ENCODE measurements around the gene PSMB11.
A peak's percentile ranks its signal among the peaks of the same experiment; 100 is the strongest.

Gene PSMB11

DNA sequence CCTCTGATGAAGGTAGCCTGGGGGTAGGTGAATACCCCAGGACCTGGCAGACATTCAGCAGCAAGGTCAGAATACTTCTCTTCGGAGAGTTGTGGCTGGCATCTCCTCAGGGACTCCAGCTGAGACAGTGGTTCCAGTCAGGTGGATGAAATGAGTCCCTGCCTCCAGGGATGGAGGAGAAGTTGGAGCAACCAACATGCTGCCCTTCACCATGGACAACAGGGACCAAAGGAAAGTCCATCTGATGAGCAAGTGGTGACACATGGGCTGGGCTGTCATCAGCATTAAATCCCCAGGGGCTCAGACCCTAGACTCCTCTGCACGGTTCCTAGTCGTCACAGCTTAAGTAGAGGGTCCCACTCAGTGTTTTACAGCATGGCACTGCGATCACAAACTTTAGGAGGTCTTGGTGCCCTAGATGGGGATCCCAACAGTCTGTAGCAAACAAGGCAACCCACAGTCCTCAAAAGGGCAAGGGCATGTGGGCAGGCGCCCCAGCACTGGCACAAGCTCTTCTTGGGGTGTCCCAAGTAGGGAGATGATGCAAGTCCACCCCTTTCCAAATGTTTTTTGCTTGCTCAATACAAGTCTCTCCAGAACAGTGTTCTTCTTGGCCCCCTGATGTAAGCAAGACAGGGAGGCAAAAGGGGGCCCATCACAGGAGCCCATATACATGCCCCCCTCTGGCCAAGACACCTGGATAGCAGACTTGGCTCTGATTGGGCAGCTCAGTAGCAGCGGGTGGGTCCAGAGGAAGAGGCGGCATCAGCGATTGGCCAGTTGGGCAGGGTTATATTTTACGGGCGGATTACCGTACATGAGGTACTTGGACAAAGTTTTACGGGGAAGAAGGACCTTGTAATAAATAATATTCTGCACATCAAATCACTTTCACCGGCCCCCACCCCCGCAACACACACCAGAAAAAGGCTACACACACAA, 26.1 kb downstream of the PSMB11 start:
- peak; percentile 20 for DNase-seq (ENCODE audit: low spot score)
- in situ Hi-C loops (cut with MboI; ENCODE audit: low pct_unique_long_range_greater_than_20kb, low sequenced_read_pairs, unreplicated experiment), result no loop called here
- TF ChIP-seq, protein P1, sequence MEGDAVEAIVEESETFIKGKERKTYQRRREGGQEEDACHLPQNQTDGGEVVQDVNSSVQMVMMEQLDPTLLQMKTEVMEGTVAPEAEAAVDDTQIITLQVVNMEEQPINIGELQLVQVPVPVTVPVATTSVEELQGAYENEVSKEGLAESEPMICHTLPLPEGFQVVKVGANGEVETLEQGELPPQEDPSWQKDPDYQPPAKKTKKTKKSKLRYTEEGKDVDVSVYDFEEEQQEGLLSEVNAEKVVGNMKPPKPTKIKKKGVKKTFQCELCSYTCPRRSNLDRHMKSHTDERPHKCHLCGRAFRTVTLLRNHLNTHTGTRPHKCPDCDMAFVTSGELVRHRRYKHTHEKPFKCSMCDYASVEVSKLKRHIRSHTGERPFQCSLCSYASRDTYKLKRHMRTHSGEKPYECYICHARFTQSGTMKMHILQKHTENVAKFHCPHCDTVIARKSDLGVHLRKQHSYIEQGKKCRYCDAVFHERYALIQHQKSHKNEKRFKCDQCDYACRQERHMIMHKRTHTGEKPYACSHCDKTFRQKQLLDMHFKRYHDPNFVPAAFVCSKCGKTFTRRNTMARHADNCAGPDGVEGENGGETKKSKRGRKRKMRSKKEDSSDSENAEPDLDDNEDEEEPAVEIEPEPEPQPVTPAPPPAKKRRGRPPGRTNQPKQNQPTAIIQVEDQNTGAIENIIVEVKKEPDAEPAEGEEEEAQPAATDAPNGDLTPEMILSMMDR (IDR thresholded peaks at IDR 0.05; ENCODE audit: extremely low read depth, insufficient read depth, missing control alignments), result no peak

DNA sequence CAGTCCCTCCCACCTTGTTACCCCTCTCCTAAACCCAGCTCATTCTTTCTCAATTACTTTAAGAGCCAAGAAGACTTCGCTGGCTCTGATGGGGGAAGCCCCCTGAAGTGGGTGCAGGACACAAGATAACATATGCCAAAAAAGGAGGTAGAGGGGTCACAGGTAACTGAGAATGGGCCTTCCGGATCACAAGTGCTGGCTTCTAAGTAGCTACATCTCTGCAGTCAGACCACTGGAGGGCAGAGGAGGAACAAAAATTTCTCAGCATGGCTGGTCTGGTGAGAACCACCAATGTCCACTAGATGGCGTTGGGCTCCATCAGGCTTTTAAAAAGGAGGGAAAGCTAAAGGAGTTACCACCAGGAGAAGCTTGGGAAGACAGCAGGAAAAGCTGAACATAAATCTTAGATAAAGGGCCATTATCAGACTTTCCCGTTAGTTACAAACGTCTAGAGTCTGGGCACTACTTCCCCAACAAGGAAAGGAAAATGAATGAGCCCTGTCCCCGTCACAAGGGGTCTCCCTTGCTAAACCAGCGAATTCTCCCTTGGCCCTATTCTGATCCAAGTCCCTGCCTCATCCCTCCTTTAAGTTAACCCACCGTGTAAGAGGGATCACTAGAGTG, 26.9 kb downstream of the PSMB11 start:
- in situ Hi-C loops (cut with MboI; ENCODE audit: low pct_unique_long_range_greater_than_20kb, low sequenced_read_pairs, unreplicated experiment), result no loop called here
- TF ChIP-seq, protein P1 (IDR thresholded peaks at IDR 0.05; ENCODE audit: extremely low read depth, insufficient read depth, missing control alignments), result peak; percentile 95
- DNase-seq (ENCODE audit: low spot score), result peak; percentile 93

DNA sequence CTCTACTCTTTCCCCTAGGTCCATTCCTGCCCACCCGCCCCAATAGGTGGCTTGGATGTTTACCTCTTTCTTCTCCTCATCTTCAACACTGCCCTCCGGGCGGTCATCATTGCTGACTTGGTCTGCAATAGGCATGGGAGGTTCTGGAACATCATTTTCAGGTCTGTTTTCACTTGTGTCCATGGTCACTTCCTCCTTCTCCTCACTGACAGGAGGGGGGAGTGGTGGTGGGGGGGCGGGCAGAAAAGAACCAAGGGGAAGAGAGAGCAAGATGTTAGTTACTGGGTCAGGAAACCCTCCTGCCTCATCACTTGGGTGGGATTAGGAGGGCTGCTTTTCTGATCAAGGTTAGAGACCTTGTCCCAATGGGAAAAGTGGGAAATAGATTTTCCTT, 27.4 kb downstream of the PSMB11 start:
- TF ChIP-seq, protein P1 (IDR thresholded peaks at IDR 0.05; ENCODE audit: extremely low read depth, insufficient read depth, missing control alignments), result no peak
- in situ Hi-C loops (cut with MboI; ENCODE audit: low pct_unique_long_range_greater_than_20kb, low sequenced_read_pairs, unreplicated experiment), result no loop called here
- DNase-seq (ENCODE audit: low spot score), result no peak

DNA sequence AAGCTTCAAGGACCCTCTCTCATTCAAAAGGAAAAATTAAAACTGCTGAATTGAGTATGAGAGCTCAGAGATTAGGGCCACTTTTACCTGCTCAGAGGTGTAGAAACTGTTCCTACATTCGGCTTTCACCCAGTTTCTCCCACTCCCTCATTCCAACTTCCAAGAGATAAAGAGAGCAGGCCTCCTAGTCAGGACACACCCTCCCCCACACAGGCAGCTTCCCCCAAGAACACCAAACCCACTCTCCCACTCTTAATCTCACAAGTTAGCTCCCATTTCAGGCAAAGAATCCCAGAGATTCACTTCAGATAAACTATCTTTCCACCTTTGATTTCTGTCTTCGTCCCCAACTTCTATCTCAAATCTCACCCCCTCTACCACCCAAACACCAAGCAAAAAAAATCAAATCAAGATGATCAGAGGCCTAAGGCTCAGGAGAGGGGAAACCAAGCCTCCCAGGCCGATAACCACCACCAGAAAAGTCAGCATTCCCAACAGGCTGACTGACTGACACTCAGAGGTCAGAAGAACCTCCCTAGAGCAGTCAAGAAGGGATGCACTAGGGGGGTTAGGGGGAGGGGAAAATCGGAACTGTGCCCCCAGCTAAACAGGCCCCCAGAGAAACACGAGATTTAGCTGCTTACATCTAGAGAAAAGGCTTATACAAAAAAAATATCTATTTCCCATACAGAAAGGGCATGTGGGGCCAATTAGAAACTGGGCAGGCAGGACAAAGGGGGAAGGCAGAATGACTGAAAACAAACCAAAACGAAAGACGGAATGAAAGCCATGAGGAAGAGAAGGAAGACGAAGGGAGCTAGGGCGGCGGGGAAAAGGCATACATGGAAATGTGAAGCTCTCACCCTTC, 28.5 kb downstream of the PSMB11 start:
- in situ Hi-C loops (cut with MboI; ENCODE audit: low pct_unique_long_range_greater_than_20kb, low sequenced_read_pairs, unreplicated experiment), result no loop called here
- DNase-seq (ENCODE audit: low spot score), result peak; percentile 11
- TF ChIP-seq, protein P1 (IDR thresholded peaks at IDR 0.05; ENCODE audit: extremely low read depth, insufficient read depth, missing control alignments), result no peak

DNA sequence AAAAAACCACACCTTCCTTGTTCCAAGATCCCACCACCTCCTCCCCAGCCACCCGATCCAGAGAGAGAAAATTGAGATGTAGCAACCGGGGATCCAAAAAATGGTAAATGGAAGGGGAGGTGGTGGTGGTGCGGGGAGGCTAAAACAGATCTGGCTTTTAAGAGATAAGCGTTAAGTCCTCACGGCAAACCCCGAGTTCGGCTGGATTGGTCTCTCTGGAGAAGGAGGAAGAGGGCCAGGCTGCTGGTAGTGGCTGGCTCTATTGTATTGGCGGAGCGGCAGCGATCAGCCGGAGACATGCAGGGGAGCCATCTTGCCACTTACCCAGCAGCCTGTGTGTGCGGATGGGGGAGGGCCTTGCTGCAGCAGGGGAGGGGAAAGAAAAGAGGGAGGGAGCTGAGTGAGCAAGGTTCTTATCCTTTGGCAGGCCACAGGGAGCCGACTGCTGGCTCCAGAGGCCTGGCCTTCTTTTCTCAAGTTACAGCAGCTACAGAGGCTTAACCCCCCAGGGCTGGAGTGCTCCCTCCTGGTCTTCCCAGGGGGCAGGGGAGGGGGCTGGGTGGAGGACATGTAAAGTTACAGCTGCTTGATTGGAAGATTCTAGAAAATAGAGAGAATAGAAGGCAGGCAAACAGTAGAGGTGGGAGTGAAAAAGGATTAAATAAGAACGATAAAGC, 29.4 kb downstream of the PSMB11 start:
- DNase-seq (ENCODE audit: low spot score), result peak; percentile 87
- in situ Hi-C loops (cut with MboI; ENCODE audit: low pct_unique_long_range_greater_than_20kb, low sequenced_read_pairs, unreplicated experiment), result no loop called here
- TF ChIP-seq, protein P1 (IDR thresholded peaks at IDR 0.05; ENCODE audit: extremely low read depth, insufficient read depth, missing control alignments), result no peak
